Measurements from ENCODE around the gene CCL25.
"Not testable (repeated sequence)": the region's sequence is repeated elsewhere in the genome, so short reads cannot be mapped to it uniquely, and the experiment has no call there.

CCL25 gene

DNA sequence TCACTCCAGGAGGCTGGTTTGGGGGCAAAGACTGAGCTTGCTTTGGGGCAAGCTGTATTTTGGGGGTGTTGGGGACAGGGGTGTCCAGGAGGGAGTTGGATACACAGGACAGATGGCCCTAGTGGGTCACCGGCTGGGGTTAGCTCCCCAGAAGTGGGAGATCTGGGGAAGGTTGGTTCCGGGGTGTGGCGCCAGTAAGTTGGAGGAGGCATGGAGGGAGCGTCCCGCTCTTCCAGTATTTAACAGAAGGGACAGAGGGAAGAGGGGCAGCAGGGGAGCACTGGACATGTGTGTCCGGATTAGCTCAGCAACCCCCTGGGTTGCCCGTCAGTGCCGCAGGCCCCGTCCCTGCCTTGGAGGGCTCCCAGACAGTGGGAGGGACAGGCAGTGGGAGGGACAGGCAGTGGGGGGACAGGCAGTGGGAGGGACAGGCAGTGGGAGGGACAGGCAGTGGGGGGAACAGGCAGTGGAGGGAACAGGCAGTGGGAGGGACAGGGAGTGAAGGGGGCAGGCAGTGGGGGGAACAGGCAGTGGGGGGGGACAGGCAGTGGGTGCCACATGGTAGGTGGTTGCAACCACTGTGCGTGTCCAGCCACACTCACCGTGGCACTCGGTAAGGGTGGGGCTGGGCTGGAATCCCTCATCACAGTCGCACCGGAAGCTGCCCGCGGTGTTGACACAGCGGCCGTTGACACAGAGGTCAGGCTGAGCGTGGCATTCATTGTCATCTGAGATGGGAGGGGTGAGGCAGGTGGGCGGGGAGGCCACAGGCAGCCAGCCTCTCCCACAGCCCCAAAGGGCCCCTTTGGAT, 33.2 kb downstream of the CCL25 start:
- DNase-seq (ENCODE audit: low read depth in 2 of 2), result no peak

DNA sequence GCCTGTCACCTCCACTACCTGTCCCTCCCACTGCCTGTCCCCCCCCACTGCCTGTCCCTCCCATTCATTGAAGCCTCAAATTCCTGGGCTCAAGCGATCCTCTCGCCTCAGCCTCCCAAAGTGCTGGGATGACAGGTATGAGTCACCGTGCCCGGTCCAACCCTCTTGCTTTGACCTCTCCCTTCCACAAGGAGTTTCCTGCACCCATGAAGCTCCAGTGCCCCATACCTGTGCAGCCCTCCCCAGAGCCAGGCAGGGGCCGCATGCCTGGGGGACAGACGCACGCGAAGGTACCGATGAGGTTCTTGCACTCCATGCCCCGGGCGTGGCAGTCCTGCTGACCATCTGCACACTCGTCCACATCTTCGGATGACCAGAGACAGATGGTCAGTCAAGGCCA, 34.3 kb downstream of the CCL25 start:
- no peak for DNase-seq (ENCODE audit: low read depth in 2 of 2)

DNA sequence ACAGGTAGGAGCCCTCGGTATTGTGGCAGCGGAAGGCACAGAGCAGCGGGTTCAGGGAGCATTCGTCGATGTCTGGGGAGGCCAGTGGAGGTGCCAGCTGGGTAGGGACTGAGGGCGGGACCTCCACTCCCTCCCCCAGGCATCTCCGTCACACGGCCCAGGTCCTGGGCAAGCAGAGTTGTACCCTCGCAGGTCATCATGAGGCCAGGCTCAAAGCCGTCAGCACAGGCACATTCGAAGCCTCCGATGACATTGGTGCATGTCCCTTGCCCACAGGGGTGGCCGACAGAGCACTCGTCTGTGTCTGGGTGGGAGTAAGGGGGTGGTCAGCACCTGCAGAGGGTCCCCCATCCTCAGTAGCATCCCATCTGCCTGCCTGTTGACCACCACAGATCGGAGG, 35.3 kb downstream of the CCL25 start:
- no peak for DNase-seq (ENCODE audit: low read depth in 2 of 2)

DNA sequence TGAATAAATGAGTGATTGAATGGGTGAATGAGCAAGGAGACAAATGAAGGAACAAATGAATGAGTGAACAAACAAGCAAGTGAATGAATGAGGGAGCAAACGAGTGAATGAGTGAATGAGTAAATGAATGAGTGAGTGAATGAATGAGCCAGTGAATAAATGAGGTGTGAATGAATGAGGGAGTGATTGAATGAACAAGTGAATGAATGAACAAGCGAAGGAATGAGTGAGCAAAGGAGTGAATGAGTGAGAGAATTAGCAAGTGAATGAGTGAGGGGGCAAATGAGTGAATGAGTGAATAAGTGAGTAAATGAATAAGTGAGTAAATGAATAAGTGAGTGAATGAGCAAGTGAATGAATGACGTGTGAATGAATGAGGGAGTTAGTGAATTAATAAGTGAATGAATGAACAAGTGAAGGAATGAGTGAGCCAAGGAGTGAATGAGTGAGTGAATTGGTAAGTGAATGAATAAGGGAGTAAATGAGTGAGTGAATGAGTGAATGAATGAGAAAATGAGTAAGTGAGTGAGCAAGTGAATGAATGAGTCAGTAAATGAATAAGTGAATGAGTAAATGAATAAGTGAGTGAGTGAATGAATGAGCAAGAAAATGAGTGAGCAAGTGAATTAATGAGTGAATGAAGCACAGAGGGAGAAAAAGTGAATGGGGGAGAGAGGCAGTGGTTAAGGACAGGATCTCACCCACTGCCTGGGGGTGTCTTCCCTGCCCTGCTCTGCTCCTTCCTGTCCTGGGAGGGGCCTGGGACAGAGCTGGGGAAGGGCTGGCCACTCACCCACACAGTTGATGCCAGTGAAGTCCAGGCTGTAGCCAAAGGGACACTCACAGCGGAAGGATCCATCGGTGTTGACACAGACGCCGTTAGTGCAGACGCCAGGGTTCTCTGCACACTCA, 36.4 kb downstream of the CCL25 start:
- DNase-seq (ENCODE audit: low read depth in 2 of 2), result no peak

DNA sequence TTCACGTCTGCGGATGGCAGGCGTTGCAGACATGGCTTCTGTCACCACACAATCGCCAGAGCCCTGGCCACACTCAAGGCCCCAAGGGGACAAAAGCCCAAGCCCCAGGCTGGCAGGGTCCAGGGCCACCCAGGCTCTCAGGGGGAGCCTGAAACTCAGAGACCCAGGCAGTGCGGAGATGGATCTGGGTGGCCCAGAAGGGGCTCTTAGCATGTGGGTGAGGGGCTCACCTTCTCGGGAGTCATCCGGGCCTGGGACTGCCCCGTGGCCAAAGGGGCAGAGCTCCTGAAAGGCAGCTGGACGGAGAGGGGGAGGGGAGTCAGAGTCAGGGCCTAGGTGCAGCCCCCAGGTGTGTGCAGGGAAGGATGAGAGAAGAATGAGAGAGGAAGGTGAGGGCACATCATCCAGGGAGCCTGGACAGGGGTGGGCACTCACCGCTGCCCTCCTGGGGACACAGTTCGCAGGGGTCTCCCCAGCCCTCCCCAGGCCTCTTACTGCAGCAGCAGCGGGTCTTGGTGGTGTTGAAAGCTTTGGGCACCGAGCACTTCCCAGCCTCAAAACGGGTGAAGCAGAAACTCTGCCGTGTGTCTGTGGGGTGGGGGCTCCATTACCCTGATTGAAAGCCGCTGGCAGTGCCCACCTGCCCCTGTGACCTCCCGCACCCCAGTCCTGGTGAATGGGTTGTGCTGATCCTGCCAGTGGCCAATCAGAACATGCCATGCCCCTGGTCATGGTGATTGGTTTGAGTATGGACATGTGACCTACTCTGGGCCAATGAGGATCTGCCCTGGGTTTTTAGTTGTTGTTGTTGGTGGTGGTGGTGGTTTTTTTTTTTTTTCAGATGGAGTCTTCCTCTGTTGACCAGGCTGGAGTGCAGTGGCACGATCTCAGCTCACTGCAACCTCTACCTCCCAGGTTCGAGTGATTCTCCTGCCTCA, 37.4 kb downstream of the CCL25 start:
- no peak for DNase-seq (ENCODE audit: low read depth in 2 of 2)

DNA sequence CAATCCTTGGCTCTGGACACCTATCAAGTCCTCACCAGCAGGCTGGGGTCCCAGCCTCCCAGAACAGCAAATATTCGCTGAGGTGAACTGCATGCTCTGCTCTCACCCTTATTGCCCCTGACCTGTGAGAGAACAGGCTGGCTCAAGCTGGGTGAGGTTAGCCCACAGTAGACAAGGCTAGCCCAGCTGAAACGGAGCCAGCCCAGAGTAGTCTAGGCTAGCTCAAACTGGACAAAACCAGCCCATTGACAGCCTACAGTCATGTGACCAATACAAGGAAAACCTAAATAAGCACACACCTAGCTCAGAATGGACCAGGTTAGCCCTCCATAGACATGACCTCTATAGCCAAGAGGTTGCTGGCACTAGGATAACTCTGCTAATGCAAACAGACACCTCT, 38.4 kb downstream of the CCL25 start:
- DNase-seq (ENCODE audit: low read depth in 2 of 2), result no peak

DNA sequence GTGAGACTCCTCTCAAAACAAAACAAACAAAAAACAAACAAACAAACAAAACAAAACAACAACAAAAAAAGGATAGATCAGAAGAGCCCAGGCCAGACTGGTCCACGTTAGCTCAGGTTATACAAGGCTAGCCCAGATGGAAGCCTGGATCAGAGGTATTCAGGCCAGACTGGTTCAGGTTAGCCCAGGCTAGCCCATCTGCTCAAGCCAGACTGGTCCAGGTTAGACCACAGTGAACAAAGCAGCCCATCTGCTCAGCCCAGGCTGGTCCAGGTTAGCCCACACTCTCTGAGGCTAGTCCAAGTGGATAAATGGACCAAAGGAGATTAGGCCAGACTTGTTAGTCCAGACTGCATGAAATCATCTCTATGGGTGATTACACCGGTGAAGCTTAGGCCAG, 41.2 kb downstream of the CCL25 start:
- no peak for DNase-seq (ENCODE audit: low read depth in 2 of 2)

DNA sequence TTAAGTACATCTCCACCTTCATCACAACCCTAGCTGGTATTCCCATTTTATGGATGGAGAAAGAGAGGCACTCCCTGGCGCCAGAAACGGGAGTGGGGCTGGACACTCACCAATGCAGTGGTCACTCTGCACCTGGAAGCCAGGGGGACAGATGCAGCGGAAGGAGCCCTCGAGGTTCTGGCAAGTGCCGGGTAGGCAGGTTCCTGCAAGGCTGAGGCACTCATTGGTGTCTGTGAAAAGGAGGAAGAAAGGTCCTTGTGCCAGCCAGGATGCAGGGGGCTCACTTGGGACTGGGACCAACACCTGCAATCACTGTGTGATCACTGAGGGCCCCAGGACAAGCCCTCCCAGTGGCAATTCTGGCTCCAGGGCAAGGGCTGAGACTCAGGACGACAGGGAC, 41.8 kb downstream of the CCL25 start:
- no peak for DNase-seq (ENCODE audit: low read depth in 2 of 2)

DNA sequence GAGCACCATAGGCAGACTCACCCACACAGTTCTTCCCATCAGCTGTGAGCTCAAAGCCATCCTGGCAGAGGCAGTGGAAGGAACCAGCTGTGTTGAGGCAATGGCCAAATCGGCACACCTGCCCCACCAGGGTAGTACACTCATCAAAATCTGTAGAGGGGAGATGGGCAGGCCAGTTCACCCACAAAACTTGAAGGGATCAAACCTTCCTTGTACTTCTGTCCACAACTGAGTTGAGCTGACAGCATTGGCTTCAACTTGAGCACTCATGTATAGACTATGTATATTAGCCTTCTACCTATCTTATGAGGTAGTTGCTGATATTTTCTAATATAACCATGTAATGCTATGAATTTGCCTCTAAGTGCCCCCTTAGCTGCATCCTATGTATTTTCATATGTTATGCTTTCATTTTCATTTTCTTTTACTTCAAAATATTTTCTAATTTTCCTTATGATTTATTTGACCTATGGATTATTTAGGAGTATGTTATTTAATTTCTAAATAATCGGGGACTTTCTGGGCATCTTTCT, 42.9 kb downstream of the CCL25 start:
- no peak for DNase-seq (ENCODE audit: low read depth in 2 of 2)

DNA sequence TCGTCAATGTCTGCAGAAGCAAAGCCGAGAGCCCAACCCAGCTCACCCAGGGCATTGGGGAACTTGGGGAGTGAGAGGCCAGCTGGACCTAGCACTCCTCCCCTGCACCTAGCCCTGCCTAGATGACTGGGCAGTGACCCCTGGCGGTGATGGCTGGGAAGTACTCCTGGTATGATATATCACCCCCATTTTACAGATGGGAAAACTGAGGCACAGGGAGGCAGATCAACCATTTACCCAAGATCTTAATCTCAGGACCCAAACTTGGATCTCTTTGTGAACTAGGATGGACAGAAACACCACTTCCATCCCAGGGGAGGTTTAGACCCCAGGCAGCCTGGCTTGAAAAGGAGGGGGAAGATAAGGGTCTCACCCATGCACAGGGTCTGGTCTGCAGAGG, 43.5 kb downstream of the CCL25 start:
- DNase-seq (ENCODE audit: low read depth in 2 of 2), result no peak

DNA sequence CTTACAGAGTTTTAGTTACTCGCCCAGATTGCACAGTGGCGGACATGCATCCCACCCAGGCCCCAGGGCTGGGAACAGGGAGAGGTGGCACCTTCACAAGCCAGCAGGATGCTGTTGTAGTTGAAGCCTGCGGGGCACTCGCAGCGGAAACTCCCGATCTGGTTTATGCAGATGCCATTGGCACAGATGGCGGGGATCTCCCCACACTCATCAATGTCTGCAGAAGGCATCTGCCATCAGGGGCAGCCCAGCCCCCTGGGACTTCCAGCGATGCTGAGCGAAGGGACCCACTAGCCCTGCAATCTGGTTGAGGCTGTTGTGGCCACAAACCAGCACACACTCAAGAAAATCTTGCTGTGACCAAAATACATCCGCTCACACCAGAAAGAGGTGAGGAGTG, 44.6 kb downstream of the CCL25 start:
- no peak for DNase-seq (ENCODE audit: low read depth in 2 of 2)

DNA sequence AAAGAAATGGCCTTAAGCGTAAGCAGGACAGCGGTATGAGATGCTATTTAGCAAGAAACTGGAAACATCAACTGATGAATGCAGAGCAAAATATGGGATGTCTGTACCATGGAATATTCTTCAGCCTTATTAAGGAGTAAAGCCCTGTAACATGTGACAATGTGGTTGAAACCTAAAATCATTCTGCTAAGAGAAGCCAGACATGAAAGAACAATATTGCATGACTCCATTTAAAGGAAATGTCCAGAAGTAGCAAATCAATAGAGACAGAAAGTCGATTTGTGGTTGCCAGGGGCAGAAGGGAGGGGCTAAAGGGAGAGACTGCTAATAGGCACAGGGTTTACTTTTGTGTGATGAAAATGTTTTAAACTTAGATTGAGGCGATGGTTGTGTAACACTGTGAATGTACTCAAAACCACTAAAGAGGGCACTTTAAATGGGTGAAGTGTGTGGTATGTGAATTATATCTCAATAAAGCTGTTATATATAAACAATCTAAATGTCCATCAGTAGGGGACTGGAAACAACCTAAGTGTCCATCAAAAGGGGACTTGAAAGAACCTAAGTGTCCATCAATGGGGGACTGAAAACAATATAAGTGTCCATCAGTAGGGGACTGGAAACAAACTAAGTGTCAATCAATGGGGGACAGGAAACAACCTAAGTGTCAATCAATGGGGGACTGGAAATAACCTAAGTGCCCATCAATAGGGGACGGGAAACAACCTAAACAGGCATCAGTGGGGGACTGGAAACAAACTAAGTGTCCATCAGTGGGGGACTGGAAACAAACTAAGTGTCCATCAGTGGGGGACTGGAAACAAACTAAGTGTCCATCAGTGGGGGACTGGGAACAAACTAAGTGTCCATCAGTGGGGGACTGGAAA, 45.4 kb downstream of the CCL25 start:
- DNase-seq (ENCODE audit: low read depth in 2 of 2), result no peak

DNA sequence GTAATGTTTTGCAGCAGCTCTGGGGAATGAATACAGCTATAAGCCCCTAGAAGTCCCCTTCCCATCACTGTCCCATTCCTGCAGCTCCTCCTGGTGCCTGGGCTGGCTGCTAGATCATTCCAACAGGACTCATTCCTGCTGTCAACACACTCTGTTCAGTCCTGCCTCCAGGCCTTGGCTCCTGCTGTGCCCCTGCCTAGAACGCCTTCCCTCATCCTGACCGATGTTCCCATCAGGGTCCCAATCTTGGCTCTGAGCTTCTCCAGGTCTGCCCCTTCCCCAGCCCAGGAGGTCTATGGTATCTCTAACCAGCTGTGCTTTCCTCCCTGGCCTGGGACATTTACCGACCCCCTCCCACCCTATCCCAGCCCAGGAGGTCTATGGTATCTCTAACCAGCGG, 48.8 kb downstream of the CCL25 start:
- no peak for DNase-seq (ENCODE audit: low read depth in 2 of 2)

DNA sequence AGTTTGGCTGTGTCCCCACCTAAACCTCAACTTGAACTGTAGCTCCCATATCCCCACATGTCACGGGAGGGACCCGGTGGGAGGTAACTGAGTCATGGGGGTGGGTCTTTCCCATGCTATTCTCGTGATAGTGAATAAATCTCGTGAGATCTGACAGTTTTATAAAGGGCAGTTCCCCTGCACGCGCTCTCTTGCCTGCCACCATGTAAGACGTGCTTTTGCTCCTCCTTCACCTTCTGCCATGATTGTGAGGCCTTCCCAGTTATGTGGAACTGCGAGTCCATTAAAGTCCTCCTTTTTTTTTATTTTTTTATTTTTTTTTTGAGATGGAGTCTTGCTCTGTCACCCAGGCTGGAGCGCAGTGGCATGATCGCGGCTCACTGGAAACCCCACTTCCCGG, 49.4 kb downstream of the CCL25 start:
- not testable (repeated sequence) for DNase-seq (ENCODE audit: low read depth in 2 of 2)

DNA sequence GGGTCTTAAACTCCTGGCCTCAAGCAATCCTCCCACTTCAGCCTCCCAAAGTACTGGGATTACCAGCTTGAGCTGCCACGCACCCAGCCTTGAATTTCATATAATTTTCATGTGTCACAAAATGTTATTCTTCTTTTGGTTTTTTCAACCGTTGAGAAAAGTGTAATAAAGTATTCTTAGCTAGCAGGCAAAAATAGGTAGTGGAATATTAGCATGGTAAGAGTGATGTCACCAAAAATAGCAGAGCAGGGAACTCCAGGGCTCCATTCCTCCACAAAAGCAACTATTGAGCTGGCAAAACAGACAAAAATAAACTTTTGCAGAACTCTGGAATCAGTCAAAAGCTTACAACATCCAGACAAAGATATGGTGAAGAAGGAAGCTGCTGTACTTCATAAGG, 52.9 kb downstream of the CCL25 start:
- no peak for DNase-seq (ENCODE audit: low read depth in 2 of 2)

DNA sequence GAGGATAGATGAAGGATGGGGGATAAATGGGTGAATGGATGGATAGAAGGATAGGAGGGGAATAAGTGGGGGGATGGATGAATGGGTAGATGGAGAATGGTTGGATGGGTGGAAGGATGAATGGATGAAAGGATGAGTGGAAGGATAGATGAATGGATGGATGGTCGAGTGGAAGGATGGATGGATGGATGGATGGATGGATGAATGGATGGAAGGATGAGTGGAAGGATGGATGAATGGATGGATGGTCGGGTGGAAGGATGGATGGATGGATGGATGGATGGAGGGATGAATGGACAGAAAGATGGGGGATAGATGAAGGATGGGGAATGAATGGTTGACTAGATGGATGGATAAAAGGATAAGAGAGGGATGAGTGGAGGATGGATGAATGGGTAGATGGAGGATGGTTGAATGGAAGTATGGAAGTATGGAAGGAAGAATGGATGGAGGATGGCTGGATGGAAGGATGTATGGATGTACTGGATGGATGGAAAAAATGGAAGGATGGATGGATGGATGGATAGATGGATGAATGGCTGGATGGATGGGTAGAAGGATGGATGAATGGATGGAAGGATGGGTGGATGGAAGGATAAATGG, 54.8 kb downstream of the CCL25 start:
- DNase-seq (ENCODE audit: low read depth in 2 of 2), result no peak

DNA sequence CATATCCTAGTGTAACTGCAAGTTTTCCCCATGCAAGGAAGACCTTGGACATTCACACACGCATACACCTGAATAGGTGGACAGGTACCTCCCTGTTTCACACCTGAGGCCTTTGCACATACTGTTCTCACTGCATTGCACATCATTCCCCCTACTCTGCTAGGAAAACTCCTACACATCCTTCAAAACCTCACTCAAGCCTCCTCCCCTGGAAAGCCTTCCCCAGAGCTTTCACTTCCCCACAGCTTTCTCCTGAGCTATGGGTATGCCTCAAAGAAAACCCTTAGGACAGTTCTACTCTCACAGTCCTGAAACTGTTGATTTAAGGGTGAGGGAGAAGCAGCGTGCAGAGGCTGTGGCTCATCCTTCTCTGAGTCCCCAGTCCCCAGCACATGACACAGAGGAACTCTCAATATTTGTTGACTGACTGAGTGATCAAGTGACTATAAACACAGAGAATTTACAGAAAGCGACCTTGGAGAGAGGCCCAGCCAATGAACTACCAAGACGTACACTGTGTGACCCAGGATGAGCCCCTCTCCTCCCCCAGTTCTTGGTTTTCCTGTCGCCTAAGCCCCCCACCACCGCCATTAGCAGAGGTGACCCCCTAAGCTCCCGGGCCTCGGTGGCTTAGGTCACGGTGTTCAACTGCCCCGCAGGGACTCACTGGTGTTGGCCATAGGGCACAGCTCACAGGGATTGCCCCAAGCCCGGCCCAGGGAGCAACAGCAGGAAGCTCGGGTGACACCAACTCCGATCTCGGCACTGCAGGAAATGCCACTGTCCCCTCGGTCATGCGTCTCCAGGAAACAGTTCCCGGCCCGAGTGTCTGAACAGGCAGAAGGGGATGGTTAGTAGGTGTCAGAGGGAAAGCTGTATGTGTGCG, 56.2 kb downstream of the CCL25 start:
- DNase-seq (ENCODE audit: low read depth in 2 of 2), result no peak

DNA sequence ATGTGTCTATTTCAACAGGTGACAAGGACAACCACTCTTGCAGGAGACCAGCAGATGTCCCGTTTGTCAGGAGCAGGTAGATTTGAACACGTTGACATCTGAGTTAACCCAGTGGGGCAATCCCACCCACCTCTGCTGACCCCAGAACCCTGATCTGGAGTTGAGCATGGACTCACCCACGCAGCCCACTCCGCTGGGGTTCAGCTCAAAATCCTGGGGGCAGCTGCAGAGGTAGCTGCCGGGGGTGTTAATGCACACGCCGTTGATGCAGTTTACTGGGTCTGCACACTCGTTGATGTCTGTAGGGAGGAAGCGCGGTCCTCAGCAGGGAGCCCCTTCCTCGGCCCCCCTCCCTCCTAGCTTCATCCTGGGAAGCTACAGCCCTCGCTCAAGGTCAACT, 56.9 kb downstream of the CCL25 start:
- DNase-seq (ENCODE audit: low read depth in 2 of 2), result no peak
